GM15510 (cell line): ENCODE results near the gene YOD1.

ENCODE experiments used
- POLR2A ChIP-seq: IDR thresholded peaks from 3 replicates; pipeline ENCODE4 v1.6.1; 2011; ENCODE audit warnings: borderline replicate concordance; ENCODE audit not compliant: insufficient read length; ENCODE audit errors: extremely low read depth

The YOD1 gene

DNA sequence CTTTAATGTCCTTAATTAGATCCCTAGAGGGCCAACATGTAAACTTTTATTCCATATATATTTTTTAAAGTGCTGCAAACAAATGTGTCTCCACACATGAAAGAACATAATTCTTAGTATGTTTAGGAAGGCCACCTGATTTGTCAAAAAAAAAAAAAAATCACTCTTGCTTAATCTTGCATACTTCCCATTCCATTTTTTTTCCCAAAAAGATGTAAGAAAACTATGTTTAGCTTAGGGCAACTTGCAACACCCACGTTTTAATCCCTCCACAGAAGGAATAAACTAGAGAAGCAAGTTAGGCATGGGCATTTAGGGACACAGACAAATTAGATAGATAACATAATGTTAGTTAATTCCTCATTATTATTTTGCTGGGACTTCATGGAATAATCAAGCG, 5.6 kb downstream of the YOD1 start:
- TF ChIP-seq POLR2A: no peak

DNA sequence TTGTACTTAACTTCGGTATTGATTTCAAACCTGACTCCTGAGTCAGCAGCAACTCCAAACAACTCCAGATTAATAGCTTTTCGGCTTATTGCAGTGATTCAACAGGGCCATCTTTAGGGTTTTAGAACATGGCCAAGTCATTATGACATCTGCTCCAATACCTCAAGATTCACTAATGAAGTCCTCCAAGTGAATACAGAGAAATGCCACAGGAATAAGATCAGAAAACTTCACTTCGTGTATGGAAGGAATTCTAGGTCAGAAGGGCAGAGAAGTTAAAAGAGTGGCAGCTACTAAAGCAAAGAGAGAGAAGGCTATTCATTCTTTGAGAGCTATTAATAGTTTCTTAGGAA, 10.9 kb downstream of the YOD1 start:
- no peak for TF ChIP-seq POLR2A

DNA sequence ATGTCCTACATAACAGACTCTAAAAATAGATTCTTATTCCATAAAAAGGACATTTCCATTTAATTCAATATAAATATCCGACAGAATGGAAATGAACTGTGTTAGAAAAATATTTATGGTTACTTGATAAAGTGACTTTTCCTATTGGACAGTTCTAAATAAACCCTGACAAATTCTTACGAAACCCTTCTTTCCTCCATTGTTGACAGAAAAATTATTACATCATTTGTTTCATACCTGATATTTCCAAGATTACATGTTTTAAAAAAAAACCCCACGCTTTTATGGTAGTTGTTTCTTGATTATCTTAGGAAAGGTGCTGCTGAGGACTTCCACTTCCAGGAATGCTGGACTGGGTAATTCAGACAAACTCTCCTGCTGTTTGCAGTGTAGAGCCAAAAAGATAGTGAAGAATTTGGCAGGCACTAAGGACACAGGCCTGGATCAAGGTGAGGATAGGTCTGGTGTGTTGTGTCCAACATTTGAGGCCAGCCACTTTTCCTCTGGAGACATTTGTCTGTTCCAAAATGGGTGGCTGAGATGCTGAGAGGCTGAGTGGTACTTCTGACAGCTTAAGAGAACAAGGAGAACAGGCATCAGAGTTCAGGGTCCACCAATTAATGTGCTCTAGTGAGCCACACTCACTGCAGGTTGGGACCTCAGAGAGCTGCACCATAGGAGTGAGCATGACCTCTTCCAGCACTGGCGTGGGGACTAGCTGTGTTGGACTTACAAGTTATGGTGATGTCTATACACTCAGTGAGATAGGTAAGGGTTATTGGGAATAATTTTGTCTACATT, 11.4 kb downstream of the YOD1 start:
- no peak for TF ChIP-seq POLR2A

DNA sequence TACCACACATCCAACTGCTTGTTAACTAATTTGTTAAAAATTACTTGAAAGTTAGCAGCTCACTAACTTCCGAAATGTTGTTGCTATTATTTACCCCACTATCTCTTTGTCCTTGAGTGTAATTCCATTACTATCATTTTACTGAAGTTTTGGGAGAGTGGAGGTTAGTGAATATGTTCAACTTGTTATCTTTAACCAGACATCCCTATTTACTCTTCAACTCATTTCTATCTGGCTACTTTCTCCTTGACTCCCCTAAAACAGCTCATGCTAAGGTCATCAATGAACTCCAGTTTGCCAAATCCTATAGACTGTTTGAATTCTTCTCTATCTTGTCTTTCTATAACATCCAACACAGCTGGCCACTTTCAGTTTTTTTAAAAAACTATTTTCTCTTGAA, 14.1 kb downstream of the YOD1 start:
- no peak for TF ChIP-seq POLR2A

DNA sequence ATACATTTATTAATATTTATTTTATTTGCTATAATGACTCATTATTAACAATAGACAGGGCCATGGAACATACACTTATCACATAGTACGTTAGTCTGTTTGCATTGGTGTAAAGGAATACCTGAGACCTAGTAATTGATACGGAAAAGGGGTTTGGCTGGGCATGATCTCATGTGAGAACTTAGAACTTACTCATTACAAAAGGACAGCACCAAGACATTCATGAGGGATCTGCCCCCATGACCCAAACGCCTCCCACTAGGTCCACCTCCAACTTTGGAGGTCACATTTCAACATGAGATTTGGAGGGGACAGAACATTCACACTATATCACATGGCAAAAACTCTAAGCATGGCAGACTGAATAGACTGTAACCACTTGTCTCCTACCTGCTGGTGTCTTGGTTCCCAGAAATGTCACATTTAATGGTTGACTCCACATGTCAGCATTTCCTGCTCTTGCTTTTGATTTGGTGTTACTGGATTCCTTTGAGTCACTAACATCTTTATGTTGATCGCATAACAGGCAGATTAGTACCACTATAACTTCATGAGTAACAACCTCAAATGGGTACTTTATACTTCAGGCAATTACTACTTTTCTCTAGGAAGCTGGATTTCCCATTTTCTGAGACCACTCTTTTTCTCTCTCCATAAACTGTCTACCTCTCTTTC, 15.0 kb downstream of the YOD1 start:
- TF ChIP-seq POLR2A: no peak

DNA sequence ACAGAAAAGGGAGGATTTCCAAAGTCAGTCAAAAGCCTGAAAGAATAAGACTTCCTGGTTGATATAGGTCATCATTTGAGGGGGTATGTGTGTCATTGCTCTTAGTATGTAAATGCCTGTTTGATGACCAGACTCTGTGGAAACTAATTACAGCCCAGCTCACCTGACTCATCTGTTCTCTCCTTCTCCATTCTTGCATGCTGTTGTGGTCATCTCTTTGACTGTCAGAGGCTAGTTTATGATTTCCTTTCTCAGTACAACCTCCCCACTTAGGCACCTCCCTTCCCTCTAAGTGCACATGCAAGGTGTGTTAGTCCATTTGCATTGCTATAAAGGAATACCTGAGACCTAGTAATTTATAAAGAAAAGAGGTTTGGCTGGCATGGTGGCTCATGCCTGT, 16.0 kb downstream of the YOD1 start:
- no peak for TF ChIP-seq POLR2A

DNA sequence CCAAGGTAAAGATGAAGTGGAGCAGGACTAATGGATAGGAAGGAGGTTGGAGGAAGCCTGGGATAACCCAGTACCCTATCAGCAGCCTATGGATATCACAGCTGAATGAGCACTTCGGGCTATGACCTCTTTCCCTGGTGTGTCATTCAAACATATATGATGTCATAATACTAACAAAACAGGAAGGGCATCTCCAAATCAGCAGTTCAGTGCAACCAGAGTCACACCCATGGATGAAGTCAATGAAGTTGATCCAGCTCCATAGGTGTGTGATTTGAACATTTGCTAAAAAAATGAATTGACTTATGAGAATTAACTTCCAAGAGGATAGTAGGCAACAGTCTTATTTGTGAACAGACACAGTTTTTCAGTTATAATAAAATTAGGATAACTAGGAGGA, 16.8 kb downstream of the YOD1 start:
- TF ChIP-seq POLR2A: no peak

DNA sequence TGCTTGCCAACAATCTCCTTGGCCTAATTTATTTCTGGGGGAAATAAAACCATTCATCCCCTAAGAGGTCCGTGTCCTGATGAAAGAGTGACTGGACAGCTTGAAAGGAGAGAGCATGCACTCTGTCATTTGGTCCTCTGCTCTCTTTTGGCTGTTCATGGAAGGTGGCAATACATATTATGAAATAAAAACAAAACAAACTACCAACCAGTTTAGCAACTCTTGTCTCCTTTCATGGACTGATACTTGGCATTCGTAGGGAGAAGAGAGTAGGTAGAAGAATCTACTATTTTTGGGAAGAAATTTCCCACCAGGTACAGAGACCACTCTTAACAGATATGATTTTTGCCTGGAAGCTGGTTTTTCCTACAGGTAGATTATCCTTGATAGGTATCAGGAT, 17.7 kb downstream of the YOD1 start:
- TF ChIP-seq POLR2A: no peak

DNA sequence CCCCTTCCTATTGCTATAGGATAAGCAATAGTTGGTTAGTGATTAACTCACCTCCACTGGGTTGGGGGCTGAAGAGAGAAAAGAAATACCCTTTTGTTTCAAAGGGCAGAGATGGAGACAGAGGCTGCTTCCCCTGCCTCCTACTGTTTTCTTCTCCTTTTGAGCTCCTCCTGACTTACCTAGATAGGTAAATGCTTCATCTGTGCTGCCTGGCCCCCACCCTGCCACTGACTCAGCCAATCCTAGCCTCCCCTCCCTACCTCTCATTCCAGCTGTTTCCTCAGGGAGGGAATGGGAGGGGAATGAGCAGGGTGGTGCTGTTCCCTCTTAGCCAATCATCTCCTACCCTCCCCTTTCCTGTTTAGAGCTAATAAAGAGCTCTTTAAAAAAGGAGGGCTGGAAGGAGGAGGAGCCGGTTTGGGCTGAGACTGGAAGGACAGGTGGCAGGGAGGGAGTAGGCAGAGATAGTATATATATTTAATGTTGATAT, 18.4 kb downstream of the YOD1 start, which contains the start of gene C1orf116:
TSS of gene C1orf116 (minus strand) at position 229 of the 490 bp plus-strand sequence. CDS start 5,158 bp downstream, outside the sequence.
- no peak for TF ChIP-seq POLR2A

DNA sequence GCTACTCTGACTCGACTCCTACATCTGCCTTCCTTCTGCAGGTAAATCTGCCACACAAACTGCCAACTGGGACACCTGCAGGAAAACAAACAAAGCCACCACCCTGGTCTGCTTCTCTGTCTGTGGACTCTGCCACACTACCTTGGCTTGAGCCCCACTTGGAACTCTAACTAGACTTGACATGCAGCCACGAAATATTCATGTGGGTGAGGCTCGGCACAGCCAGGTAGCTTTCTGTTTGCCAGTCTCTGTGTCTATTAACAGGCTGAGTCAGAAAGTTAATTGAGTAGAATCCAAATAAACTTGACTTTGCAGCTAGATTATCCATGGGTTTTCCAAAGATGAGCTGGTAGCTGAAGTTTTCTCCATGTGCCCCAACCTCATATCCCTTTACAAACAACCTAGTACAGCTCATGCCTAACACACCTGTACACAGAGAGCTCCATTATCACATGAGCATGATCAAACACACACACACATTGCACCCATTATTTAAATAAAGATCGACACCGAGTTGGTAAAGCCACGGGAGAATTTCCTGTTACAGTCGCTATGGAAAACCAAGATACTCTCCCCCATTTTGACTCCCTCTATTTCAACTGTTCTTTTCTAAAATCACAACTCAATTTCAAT, 19.3 kb downstream of the YOD1 start:
- TF ChIP-seq POLR2A: no peak

DNA sequence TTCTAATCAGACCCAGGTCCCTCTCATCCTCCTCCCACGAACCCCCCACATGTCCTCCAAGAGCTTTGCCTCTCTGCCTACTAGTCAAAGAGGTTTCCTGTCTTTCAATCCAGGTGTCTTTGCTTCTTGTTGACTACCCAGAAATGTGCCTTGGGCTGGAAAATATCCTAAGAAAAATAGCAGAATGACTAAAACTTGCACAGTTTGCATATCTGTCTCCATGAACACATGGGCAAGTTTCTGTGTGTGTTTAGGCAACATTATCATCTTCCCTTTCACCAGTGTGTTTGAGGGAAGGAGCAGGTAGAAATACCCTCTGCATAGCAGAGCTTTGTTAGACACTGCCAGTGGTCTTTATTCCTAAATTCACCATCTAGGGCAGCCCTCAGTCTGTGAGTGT, 20.0 kb downstream of the YOD1 start:
- TF ChIP-seq POLR2A: no peak

DNA sequence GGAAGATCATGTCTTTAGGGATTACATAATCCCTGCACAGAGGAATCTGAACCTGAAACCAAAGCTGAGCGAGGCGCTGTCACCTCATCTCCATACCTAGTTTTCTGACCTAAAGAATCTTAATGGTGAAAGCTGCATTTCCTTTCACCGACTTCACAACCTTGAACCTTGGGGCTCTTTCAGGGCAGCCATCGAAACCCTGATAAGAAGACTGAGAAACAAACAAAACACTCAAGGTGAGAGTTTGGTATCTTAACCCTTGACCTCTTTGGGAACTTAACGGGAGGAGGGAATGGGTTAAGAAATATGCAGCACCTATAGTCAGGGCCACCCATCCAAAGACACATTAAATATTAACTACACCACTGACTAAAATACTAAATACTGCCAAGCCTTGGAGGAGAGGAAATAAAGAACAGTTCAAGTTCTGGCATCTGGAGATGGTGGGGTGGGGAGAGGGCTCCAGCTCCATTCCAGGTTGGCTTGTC, 20.4 kb downstream of the YOD1 start:
- no peak for TF ChIP-seq POLR2A

DNA sequence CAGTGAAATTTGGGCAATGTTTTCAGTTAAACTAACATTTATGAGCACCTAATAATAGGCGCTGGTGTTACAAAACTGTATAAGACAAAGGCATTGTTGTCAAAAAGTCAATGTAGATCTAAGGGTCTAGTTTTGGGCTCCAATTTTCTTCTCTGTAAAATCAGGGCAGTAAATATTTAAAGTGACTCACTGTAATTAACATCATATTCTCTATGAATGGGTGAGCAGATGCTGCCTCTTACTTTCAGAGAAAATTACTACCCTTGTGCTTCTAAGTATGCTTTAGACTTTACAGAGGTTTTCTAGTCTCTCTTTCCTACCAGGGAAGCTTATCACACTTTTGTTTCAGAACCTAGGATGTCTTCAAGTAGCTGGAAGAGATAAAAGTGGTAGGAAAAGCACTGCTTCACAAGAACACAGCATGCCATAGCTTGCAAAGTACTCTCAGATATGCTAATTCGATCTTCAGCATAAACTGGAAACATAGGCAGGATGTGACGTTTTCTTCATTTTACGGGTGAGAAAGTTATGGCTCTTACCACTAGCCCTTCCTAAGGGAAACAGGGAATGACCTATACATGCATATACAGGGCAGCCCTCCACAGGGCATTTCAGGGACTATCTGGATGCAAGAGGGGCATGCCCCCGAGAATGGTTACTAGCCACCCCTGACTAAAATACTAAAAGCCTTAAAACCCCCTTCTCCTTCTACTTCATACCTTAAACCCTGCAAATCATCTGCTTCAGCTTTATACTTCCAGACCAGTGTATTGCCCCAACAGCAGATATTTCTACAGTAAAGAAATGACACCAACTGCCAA, 21.1 kb downstream of the YOD1 start:
- no peak for TF ChIP-seq POLR2A

DNA sequence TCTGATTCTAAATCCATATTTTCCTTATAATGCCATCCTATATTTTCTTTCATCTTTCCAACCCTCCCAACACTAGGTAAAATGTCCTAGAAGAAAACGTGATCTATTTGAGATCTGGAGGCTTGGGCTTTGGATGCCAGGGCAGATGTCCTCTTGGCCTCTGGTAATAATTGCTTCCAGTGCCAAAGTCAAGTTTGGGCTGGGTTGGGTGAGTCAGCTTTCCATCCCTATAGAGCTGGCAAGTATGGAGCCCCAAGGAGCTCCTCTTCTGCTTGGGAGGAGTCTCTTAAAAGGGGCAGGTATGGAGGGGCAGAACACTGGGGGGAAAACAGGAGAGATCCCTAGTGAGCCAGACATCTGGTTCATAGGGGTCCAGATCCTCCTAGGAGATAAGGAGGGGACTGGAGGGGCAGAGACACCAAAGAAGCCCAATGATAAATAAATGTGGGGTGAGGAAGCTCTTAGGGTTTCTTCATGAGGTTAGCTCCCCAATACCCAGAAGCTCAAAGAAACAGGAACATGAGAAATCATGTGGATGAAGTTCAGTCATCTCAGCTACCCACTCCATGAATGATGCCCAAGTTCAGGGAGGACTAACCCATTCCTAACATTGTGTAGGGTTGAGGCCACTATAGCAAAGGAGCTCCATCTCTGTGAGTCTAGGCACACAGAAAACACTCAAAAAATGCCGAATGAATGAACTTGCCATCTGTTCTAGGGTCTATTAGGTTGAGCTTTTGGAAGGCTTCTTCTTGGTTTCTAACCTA, 21.9 kb downstream of the YOD1 start:
- TF ChIP-seq POLR2A: no peak
